ENCODE data around the gene FBXO39. TPM values are rescaled to one million over a fixed set of nuclear protein-coding genes. Genes with fewer than 3 reads are reported as not detected.
A peak's percentile ranks its signal among the peaks of the same experiment; 100 is the strongest.

The FBXO39 gene
- total RNA-seq, 4 donors from 2014 or later, result 0.48 to 2.9 (median 1.9) TPM

DNA sequence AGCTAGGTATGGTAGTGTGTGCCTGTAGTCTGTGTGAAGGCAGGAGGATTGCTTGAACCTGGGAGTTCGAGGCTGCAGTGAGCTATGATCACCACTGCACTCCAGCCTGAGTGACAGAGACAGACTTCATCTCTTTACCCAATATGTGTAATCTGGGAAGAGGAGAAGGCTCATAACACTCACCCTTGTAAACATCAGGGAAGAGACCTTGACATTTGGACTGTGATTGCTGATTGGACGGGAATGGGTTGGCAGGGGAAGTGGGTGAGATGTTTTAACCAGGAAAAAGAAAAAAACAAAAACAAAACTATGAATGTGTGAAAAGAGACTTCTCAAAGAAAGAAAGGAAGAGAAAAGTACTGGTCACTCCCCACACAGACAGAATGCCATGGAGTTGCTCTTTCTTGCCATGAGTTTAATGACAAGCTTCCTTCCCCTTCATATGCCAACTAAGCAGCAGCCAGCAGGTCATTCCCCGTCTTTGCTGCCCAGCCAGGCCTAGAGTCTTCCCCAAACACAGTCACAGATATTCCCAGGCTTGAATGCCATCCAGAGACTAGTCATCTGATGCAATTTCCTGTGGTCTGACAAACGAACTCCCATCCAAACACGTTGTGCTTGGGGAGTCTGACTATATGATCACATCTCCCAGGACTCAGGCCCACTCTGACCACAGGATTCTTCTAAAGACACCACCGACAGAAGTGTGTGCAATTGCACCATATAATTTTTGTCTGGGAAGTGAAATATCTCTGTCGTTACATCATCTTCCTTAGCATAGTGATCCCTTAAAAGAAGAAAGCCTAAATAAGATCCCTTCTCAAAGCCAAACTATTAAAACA lies 23.7 kb upstream of the FBXO39 start:
- TF ChIP-seq, protein P1, sequence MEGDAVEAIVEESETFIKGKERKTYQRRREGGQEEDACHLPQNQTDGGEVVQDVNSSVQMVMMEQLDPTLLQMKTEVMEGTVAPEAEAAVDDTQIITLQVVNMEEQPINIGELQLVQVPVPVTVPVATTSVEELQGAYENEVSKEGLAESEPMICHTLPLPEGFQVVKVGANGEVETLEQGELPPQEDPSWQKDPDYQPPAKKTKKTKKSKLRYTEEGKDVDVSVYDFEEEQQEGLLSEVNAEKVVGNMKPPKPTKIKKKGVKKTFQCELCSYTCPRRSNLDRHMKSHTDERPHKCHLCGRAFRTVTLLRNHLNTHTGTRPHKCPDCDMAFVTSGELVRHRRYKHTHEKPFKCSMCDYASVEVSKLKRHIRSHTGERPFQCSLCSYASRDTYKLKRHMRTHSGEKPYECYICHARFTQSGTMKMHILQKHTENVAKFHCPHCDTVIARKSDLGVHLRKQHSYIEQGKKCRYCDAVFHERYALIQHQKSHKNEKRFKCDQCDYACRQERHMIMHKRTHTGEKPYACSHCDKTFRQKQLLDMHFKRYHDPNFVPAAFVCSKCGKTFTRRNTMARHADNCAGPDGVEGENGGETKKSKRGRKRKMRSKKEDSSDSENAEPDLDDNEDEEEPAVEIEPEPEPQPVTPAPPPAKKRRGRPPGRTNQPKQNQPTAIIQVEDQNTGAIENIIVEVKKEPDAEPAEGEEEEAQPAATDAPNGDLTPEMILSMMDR (IDR thresholded peaks at IDR 0.05), result peak in 1 of 6 experiments; percentile 13
- TF ChIP-seq POLR2A (IDR thresholded peaks at IDR 0.05), result no peak
- Histone ChIP-seq H3K4me3 (no peak overlapping the region), H3K27ac (peak overlapping the region; percentile 59 to 86 (median 82)), H3K9me3 (no peaks in the 10 kb centered on the region), H3K36me3 (no peaks in the 10 kb centered on the region), H3K4me1 (peaks cover 18 to 53% (median 20%) of the 10 kb centered on the region in 3 donors), H3K27me3 (no peaks in the 10 kb centered on the region)
- no peak for DNase-seq
- WGBS, 2 donors, result 36 to 49% methylated on average over 7 of the region's 7 CpGs
- intact Hi-C loops (cut with DNase I), result no loop called here

DNA sequence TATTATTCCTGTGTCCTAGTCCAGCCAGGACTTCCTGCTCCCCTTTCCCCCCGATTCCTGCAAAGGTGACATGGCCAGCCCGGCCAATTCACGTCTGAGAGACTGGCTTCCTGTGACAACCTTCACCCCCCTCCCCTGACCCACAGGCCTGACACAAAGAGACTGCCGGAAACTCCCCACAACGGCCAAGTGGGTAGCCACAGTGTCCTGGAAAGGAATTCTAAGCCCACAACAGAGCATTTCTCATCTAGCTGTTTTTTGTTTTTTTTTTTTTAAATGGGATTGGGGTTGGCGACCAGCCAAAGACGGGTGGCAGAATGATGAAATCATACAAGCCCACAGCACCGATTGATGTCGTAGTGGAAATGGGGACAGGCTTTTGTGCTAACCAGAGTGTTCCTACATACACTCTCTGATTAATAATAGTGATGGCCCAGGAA lies 23.0 kb upstream of the FBXO39 start:
- TF ChIP-seq POLR2A (IDR thresholded peaks at IDR 0.05), result no peak
- TF ChIP-seq, protein P1 (IDR thresholded peaks at IDR 0.05), result no peak
- no peak overlapping the region for H3K4me3 ChIP-seq
- peak overlapping the region; percentile 59 to 86 (median 82) for H3K27ac ChIP-seq
- no peak for DNase-seq
- no peaks in the 10 kb centered on the region for H3K27me3 ChIP-seq
- WGBS, 2 donors, result 33 to 40% methylated on average over 9 of the region's 9 CpGs
- peaks cover 21 to 60% (median 25%) of the 10 kb centered on the region in 3 donors for H3K4me1 ChIP-seq
- peaks cover 0 to 3% (median 0%) of the 10 kb centered on the region in 3 donors for H3K36me3 ChIP-seq
- no peaks in the 10 kb centered on the region for H3K9me3 ChIP-seq
- intact Hi-C loops (cut with DNase I), result no loop called here

- Histone ChIP-seq H3K27me3 (no peaks in the 10 kb centered on the region), H3K4me3 (no peak overlapping the region), H3K4me1 (peaks cover 21 to 65% (median 26%) of the 10 kb centered on the region in 3 donors), H3K9me3 (no peaks in the 10 kb centered on the region), H3K27ac (peak overlapping the region; percentile 59 to 86 (median 82)), H3K36me3 (peaks cover 0 to 8% (median 0%) of the 10 kb centered on the region in 3 donors)
- 58 to 78% methylated on average over 5 to 6 of the region's 6 CpGs for WGBS, 2 donors
- DNase-seq, result no peak
- intact Hi-C loops (cut with DNase I), result no loop called here
- TF ChIP-seq, protein P1 (IDR thresholded peaks at IDR 0.05), result no peak
- TF ChIP-seq POLR2A (IDR thresholded peaks at IDR 0.05), result no peak
Observed at GRCh38 chr17:6753546-6753945, 22.5 kb upstream of the FBXO39 start.

GRCh38 chr17:6755281-6755680 lies 20.7 kb upstream of the FBXO39 start:
- intact Hi-C loops (cut with DNase I), result no loop called here
- no peak for DNase-seq
- peak overlapping the region; percentile 34 to 78 (median 54) for H3K4me3 ChIP-seq
- no peaks in the 10 kb centered on the region for H3K9me3 ChIP-seq
- H3K36me3 ChIP-seq, result peaks cover 0 to 26% (median 3%) of the 10 kb centered on the region in 3 donors
- H3K4me1 ChIP-seq, result peaks cover 21 to 65% (median 26%) of the 10 kb centered on the region in 3 donors
- no peaks in the 10 kb centered on the region for H3K27me3 ChIP-seq
- TF ChIP-seq POLR2A (IDR thresholded peaks at IDR 0.05), result no peak
- TF ChIP-seq, protein P1 (IDR thresholded peaks at IDR 0.05), result no peak
- WGBS, 2 donors, result 27% methylated on average over 3 of the region's 5 CpGs; no CpG with 5 or more reads in 1 of the 2 donors
- H3K27ac ChIP-seq, result peak overlapping the region; percentile 80 to 94 (median 89)

DNA sequence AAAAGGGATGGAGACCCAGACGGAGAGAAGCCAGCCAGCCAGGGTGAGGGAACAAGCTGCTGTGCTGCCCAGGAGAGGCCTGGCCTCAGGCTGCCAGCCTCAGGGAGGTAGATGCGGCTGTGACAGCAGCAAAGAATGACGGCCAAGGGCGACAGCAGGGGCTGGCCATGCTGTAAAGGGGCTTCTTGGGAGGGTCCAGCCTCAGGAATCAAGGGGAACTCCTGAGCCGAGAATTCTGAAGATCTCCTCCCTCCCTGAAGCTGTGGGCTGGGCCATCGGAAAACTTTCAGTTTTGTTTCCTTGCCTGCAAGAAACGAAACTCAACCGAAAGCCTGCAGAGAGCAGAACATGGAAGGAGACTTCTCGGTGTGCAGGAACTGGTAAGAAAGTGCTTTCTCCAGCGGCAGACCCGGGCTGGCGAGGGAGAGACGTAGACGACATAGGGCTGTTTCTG lies 20.3 kb upstream of the FBXO39 start, which contains the start of gene XAF1:
XAF1 (plus strand) TSS at position 316 of the 454 bp plus-strand sequence; CDS start at position 349, 33 bp downstream.
- peak within 1 kb of the TSS; percentile 80 to 94 (median 89) for H3K27ac ChIP-seq
- intact Hi-C loops (cut with DNase I), result no loop called here
- no peaks in the 10 kb centered on the region for H3K27me3 ChIP-seq
- H3K9me3 ChIP-seq, result no peaks in the 10 kb centered on the region
- H3K4me3 ChIP-seq, result peak within 1 kb of the TSS; percentile 34 to 78 (median 54)
- DNase-seq, result no peak
- H3K36me3 ChIP-seq, result peaks cover 0 to 30% (median 5%) of the 10 kb centered on the region in 3 donors
- peak in 1 of 4 donors; percentile 35 for TF ChIP-seq POLR2A (IDR thresholded peaks at IDR 0.05)
- TF ChIP-seq, protein P1 (IDR thresholded peaks at IDR 0.05), result no peak
- WGBS, 2 donors, result 0 to 6% methylated on average over 5 to 11 of the region's 14 CpGs
- H3K4me1 ChIP-seq, result peaks cover 21 to 65% (median 26%) of the 10 kb centered on the region in 3 donors

Data from esophagus squamous epithelium (tissue), 5 donors.